WTC11 (cell line): ENCODE data around the gene TTC39B. TPM values are rescaled to one million over a fixed set of nuclear protein-coding genes. Genes with fewer than 3 reads are reported as not detected.

Source experiments
- CREM ChIP-seq: sonication (generic); formaldehyde crosslinking; IDR thresholded peaks from 2 replicates; pipeline ENCODE4 v1.8.1; 2022; ENCODE audit warnings: mild to moderate bottlenecking, missing genetic modification reagents, moderate library complexity
- EMX1 ChIP-seq: fragments of 250-450 bp; sonication (Bioruptor Pico); IDR thresholded peaks from 2 replicates; pipeline ENCODE4 v1.8.0; 2021; ENCODE audit warnings: mild to moderate bottlenecking
- MAX ChIP-seq: sonication (generic); formaldehyde crosslinking; IDR thresholded peaks from 2 replicates; pipeline ENCODE4 v1.8.0; 2022; ENCODE audit warnings: mild to moderate bottlenecking, missing genetic modification reagents
- NFATC4 ChIP-seq: fragments of 250-450 bp; sonication (Bioruptor Pico); IDR thresholded peaks from 2 replicates; pipeline ENCODE4 v1.9.0; 2021; ENCODE audit warnings: mild to moderate bottlenecking
- NR1H2 ChIP-seq: sonication (generic); formaldehyde crosslinking; IDR thresholded peaks from 2 replicates; pipeline ENCODE4 v1.9.0; 2021; ENCODE audit warnings: mild to moderate bottlenecking, moderate library complexity, missing genetic modification reagents
- PRDM15 ChIP-seq: sonication (generic); formaldehyde crosslinking; IDR thresholded peaks from 2 replicates; pipeline ENCODE4 v1.8.0; 2022; ENCODE audit warnings: missing genetic modification reagents
- SMAD4 ChIP-seq: sonication (generic); formaldehyde crosslinking; IDR thresholded peaks from 2 replicates; pipeline ENCODE4 v1.8.0; 2022; ENCODE audit warnings: mild to moderate bottlenecking, missing genetic modification reagents
- SOX15 ChIP-seq: fragments of 250-450 bp; sonication (Bioruptor Pico); IDR thresholded peaks from 2 replicates; pipeline ENCODE4 v1.9.0; 2021; ENCODE audit warnings: mild to moderate bottlenecking
- TP53 ChIP-seq: sonication (generic); formaldehyde crosslinking; IDR thresholded peaks from 2 replicates; pipeline ENCODE4 v1.8.1; 2023; ENCODE audit warnings: mild to moderate bottlenecking, missing genetic modification reagents
- ZNF232 ChIP-seq: sonication (generic); formaldehyde crosslinking; IDR thresholded peaks from 2 replicates; pipeline ENCODE4 v1.8.0; 2022; ENCODE audit warnings: mild to moderate bottlenecking, missing genetic modification reagents
- total RNA-seq: library from RNA; stranded (reverse); gene quantifications from 3 replicates; pipeline ENCODE4 v1.2.3, GENCODE V29; 2021
- TF ChIP-seq, protein P1 (sequence below): fragments of 250-450 bp; sonication (Bioruptor Pico); IDR thresholded peaks from 2 replicates; pipeline ENCODE4 v1.9.0; 2021; ENCODE audit warnings: mild to moderate bottlenecking, borderline replicate concordance
- TF ChIP-seq, protein P2 (sequence below): sonication (generic); formaldehyde crosslinking; IDR thresholded peaks from 2 replicates; pipeline ENCODE4 v1.8.1; 2023; ENCODE audit warnings: mild to moderate bottlenecking, moderate library complexity, missing genetic modification reagents
- TF ChIP-seq, protein P3 (sequence below): sonication (generic); formaldehyde crosslinking; IDR thresholded peaks from 2 replicates; pipeline ENCODE4 v1.8.1; 2023; ENCODE audit warnings: mild to moderate bottlenecking, missing genetic modification reagents, borderline replicate concordance
- TF ChIP-seq, protein P4 (sequence below): sonication (generic); formaldehyde crosslinking; IDR thresholded peaks from 2 replicates; pipeline ENCODE4 v1.8.0; 2022; ENCODE audit warnings: mild to moderate bottlenecking, missing genetic modification reagents
- TF ChIP-seq, protein P5 (sequence below): sonication (generic); formaldehyde crosslinking; IDR thresholded peaks from 2 replicates; pipeline ENCODE4 v1.8.1; 2022; ENCODE audit warnings: low read depth, mild to moderate bottlenecking, moderate library complexity, missing genetic modification reagents, borderline replicate concordance
- TF ChIP-seq, protein P6 (sequence below): sonication (generic); formaldehyde crosslinking; conservative IDR thresholded peaks from 2 replicates; pipeline ENCODE4 v1.8.1; 2022; ENCODE audit warnings: mild to moderate bottlenecking, missing genetic modification reagents
- TF ChIP-seq, protein P7 (sequence below): sonication (generic); formaldehyde crosslinking; IDR thresholded peaks from 2 replicates; pipeline ENCODE4 v1.8.1; 2023; ENCODE audit warnings: mild to moderate bottlenecking, missing genetic modification reagents, moderate library complexity

The TTC39B gene
- total RNA-seq, 1 experiment from 2014 or later: 12.5 TPM

DNA sequence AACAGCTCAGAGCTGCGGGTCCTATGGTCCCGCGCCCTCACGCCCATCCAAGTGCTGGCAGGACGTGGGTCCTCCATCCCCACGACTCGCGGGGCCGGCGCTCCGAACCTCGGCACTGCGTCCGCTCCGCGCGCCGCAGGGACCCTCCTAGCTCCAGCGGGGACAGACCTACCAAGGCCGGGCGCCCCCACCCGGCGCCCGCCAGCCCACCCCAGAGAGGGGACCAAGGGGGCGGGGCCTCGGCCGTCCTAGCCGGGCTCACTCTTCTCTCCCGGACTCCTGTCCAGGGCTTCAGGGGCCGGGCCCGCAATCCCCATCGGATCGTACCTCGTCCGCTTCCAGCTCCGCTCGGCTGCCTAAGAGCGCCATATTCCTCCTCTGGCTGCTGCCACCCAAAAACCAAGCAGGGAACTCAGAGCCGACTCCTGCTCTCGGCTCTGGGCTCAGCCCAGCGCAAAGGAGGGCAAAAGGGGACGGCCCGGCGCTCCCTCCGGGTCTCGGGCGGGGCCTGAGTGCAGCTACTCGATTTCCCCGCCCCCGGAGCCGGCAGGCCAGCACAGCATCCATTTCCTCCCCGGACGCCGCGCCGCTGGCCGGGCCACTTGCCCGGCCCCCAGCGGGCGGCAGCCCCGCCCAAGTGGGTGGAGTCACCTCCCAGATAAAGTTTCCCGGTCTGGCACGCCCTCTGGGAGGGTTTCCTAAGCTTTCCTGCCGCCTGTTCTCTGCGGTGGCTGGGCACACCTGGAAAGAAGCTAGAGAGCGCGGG is at the start of gene TTC39B (continued):
- TF ChIP-seq, protein P1, sequence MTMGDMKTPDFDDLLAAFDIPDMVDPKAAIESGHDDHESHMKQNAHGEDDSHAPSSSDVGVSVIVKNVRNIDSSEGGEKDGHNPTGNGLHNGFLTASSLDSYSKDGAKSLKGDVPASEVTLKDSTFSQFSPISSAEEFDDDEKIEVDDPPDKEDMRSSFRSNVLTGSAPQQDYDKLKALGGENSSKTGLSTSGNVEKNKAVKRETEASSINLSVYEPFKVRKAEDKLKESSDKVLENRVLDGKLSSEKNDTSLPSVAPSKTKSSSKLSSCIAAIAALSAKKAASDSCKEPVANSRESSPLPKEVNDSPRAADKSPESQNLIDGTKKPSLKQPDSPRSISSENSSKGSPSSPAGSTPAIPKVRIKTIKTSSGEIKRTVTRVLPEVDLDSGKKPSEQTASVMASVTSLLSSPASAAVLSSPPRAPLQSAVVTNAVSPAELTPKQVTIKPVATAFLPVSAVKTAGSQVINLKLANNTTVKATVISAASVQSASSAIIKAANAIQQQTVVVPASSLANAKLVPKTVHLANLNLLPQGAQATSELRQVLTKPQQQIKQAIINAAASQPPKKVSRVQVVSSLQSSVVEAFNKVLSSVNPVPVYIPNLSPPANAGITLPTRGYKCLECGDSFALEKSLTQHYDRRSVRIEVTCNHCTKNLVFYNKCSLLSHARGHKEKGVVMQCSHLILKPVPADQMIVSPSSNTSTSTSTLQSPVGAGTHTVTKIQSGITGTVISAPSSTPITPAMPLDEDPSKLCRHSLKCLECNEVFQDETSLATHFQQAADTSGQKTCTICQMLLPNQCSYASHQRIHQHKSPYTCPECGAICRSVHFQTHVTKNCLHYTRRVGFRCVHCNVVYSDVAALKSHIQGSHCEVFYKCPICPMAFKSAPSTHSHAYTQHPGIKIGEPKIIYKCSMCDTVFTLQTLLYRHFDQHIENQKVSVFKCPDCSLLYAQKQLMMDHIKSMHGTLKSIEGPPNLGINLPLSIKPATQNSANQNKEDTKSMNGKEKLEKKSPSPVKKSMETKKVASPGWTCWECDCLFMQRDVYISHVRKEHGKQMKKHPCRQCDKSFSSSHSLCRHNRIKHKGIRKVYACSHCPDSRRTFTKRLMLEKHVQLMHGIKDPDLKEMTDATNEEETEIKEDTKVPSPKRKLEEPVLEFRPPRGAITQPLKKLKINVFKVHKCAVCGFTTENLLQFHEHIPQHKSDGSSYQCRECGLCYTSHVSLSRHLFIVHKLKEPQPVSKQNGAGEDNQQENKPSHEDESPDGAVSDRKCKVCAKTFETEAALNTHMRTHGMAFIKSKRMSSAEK: no peak
- TF ChIP-seq SMAD4 (CRISPR knock-in tag) (no peak), NR1H2 (CRISPR knock-in tag) (no peak), MAX (CRISPR knock-in tag) (peak; percentile 74; the same call in 1 of the 2 replicates), CREM (CRISPR knock-in tag) (0 out of 2 replicates have a peak, but pooled peaks have one; percentile 44), ZNF232 (CRISPR knock-in tag) (no peak), EMX1 (CRISPR knock-in tag) (no peak), PRDM15 (CRISPR knock-in tag) (no peak), NFATC4 (CRISPR knock-in tag) (no peak), SOX15 (CRISPR knock-in tag) (no peak), TP53 (CRISPR knock-in tag) (no peak)
- TF ChIP-seq, protein P2, sequence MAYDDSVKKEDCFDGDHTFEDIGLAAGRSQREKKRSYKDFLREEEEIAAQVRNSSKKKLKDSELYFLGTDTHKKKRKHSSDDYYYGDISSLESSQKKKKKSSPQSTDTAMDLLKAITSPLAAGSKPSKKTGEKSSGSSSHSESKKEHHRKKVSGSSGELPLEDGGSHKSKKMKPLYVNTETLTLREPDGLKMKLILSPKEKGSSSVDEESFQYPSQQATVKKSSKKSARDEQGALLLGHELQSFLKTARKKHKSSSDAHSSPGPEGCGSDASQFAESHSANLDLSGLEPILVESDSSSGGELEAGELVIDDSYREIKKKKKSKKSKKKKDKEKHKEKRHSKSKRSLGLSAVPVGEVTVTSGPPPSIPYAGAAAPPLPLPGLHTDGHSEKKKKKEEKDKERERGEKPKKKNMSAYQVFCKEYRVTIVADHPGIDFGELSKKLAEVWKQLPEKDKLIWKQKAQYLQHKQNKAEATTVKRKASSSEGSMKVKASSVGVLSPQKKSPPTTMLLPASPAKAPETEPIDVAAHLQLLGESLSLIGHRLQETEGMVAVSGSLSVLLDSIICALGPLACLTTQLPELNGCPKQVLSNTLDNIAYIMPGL (CRISPR knock-in tag): peak; percentile 29; the same call in 1 of the 2 replicates
- TF ChIP-seq, protein P3, sequence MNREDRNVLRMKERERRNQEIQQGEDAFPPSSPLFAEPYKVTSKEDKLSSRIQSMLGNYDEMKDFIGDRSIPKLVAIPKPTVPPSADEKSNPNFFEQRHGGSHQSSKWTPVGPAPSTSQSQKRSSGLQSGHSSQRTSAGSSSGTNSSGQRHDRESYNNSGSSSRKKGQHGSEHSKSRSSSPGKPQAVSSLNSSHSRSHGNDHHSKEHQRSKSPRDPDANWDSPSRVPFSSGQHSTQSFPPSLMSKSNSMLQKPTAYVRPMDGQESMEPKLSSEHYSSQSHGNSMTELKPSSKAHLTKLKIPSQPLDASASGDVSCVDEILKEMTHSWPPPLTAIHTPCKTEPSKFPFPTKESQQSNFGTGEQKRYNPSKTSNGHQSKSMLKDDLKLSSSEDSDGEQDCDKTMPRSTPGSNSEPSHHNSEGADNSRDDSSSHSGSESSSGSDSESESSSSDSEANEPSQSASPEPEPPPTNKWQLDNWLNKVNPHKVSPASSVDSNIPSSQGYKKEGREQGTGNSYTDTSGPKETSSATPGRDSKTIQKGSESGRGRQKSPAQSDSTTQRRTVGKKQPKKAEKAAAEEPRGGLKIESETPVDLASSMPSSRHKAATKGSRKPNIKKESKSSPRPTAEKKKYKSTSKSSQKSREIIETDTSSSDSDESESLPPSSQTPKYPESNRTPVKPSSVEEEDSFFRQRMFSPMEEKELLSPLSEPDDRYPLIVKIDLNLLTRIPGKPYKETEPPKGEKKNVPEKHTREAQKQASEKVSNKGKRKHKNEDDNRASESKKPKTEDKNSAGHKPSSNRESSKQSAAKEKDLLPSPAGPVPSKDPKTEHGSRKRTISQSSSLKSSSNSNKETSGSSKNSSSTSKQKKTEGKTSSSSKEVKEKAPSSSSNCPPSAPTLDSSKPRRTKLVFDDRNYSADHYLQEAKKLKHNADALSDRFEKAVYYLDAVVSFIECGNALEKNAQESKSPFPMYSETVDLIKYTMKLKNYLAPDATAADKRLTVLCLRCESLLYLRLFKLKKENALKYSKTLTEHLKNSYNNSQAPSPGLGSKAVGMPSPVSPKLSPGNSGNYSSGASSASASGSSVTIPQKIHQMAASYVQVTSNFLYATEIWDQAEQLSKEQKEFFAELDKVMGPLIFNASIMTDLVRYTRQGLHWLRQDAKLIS (CRISPR knock-in tag): no peak
- TF ChIP-seq, protein P4, sequence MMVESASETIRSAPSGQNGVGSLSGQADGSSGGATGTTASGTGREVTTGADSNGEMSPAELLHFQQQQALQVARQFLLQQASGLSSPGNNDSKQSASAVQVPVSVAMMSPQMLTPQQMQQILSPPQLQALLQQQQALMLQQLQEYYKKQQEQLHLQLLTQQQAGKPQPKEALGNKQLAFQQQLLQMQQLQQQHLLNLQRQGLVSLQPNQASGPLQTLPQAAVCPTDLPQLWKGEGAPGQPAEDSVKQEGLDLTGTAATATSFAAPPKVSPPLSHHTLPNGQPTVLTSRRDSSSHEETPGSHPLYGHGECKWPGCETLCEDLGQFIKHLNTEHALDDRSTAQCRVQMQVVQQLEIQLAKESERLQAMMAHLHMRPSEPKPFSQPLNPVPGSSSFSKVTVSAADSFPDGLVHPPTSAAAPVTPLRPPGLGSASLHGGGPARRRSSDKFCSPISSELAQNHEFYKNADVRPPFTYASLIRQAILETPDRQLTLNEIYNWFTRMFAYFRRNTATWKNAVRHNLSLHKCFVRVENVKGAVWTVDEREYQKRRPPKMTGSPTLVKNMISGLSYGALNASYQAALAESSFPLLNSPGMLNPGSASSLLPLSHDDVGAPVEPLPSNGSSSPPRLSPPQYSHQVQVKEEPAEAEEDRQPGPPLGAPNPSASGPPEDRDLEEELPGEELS (CRISPR knock-in tag): 0 out of 2 replicates have a peak, but pooled peaks have one; percentile 1
- TF ChIP-seq, protein P5, sequence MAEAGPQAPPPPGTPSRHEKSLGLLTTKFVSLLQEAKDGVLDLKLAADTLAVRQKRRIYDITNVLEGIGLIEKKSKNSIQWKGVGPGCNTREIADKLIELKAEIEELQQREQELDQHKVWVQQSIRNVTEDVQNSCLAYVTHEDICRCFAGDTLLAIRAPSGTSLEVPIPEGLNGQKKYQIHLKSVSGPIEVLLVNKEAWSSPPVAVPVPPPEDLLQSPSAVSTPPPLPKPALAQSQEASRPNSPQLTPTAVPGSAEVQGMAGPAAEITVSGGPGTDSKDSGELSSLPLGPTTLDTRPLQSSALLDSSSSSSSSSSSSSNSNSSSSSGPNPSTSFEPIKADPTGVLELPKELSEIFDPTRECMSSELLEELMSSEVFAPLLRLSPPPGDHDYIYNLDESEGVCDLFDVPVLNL (CRISPR knock-in tag): no peak
- TF ChIP-seq, protein P6, sequence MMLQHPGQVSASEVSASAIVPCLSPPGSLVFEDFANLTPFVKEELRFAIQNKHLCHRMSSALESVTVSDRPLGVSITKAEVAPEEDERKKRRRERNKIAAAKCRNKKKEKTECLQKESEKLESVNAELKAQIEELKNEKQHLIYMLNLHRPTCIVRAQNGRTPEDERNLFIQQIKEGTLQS (CRISPR knock-in tag): no peak
- TF ChIP-seq, protein P7, sequence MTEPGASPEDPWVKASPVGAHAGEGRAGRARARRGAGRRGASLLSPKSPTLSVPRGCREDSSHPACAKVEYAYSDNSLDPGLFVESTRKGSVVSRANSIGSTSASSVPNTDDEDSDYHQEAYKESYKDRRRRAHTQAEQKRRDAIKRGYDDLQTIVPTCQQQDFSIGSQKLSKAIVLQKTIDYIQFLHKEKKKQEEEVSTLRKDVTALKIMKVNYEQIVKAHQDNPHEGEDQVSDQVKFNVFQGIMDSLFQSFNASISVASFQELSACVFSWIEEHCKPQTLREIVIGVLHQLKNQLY (CRISPR knock-in tag): no peak
